ENCODE measurements around the gene CEP128.
A peak's percentile ranks its signal among the peaks of the same experiment; 100 is the strongest.

The CEP128 gene

GRCh38 chr14:80941241-80942185, at the start of gene CEP128:
TSS of gene CEP128 (minus strand) at chr14:80941738.
- DNase-seq, result peak; percentile 33 to 98 (median 91)

- no peak for DNase-seq
Observed at GRCh38 chr14:80988735-80989429, 47.3 kb upstream of the CEP128 start.

GRCh38 chr14:80988192-80988591, 46.7 kb upstream of the CEP128 start:
- no peak for DNase-seq

- peak in 43 of 58 donors; percentile 0 to 69 (median 23) for DNase-seq
Observed at GRCh38 chr14:80987235-80988032, 45.9 kb upstream of the CEP128 start.

- DNase-seq, result no peak
Observed at GRCh38 chr14:80982711-80983110, 41.2 kb upstream of the CEP128 start.

GRCh38 chr14:80981673-80982072, 40.1 kb upstream of the CEP128 start:
- DNase-seq, result no peak

- DNase-seq, result no peak
Observed at GRCh38 chr14:80981156-80981555, 39.6 kb upstream of the CEP128 start.

GRCh38 chr14:80979951-80980350, 38.4 kb upstream of the CEP128 start:
- no peak for DNase-seq

GRCh38 chr14:80978403-80978802, 36.9 kb upstream of the CEP128 start:
- DNase-seq, result no peak

- DNase-seq, result no peak
Observed at GRCh38 chr14:80977221-80977620, 35.7 kb upstream of the CEP128 start.

- DNase-seq, result no peak
Observed at GRCh38 chr14:80974679-80975078, 33.1 kb upstream of the CEP128 start.

- DNase-seq, result peak in 2 of 58 donors; percentile 17 to 48
Observed at GRCh38 chr14:80973931-80974641, 32.5 kb upstream of the CEP128 start.

GRCh38 chr14:80965037-80965436, 23.5 kb upstream of the CEP128 start:
- DNase-seq, result no peak

- peak in 1 of 58 donors; percentile 5 for DNase-seq
Observed at GRCh38 chr14:80959496-80959895, 18.0 kb upstream of the CEP128 start.

- no peak for DNase-seq
Observed at GRCh38 chr14:80958939-80959338, 17.4 kb upstream of the CEP128 start.

- no peak for DNase-seq
Observed at GRCh38 chr14:80958226-80958625, 16.7 kb upstream of the CEP128 start.

- no peak for DNase-seq
Observed at GRCh38 chr14:80957613-80958012, 16.1 kb upstream of the CEP128 start.

- no peak for DNase-seq
Observed at GRCh38 chr14:80956922-80957321, 15.4 kb upstream of the CEP128 start.

- no peak for DNase-seq
Observed at GRCh38 chr14:80956102-80956501, 14.6 kb upstream of the CEP128 start.

- no peak for DNase-seq
Observed at GRCh38 chr14:80955416-80955941, 13.9 kb upstream of the CEP128 start, which contains the start of gene TSHR. TSS of gene TSHR (plus strand) at chr14:80955621. CDS start at chr14:80955681, 60 bp downstream.

All from anterior cingulate cortex (tissue), 58 donors.